CD14-positive monocyte (primary cell): ENCODE measurements around the gene CHERP. TPM values are rescaled to one million over a fixed set of nuclear protein-coding genes. Genes with fewer than 3 reads are reported as not detected.

Source experiments
- DNase-seq, 3 donors: peaks; one replicate each; pipeline ENCODE4 v3.0.0-alpha.2; 2011 to 2022
- H2AFZ ChIP-seq: 2 replicates; pipeline ENCODE4 v1.6.0; 2012; ENCODE audit warnings: mild to moderate bottlenecking, low read depth, low read length, inconsistent platforms; ENCODE audit not compliant: insufficient read depth, poor library complexity, severe bottlenecking
- H3K27ac ChIP-seq, 2 donors: 1 replicate in 1 of 2; 2 replicates in 1 of 2; pipeline ENCODE4 v1.5.1; 2012 to 2013; ENCODE audit warnings: low read length in 2 of 2, control low read depth in 1 of 2, inconsistent platforms in 1 of 2, low read depth in 1 of 2, mild to moderate bottlenecking in 1 of 2
- H3K27me3 ChIP-seq, 2 donors: one replicate each; pipeline versions ENCODE4 v1.6.0 to v1.6.1; 2011 to 2013; ENCODE audit warnings: low read length in 2 of 2; ENCODE audit not compliant: control insufficient read depth in 2 of 2, insufficient read depth in 2 of 2
- H3K36me3 ChIP-seq, 2 donors: replicated peaks in 1 of 2; 1 replicate in 1 of 2; 2 replicates in 1 of 2; pipeline versions ENCODE4 v1.5.1 to v1.6.1; 2012 to 2013; ENCODE audit warnings: low read length in 2 of 2, control low read depth in 1 of 2, inconsistent platforms in 1 of 2, mild to moderate bottlenecking in 1 of 2; ENCODE audit not compliant: insufficient read depth in 2 of 2, control insufficient read depth in 1 of 2
- H3K4me1 ChIP-seq, 2 donors: 1 replicate in 1 of 2; 2 replicates in 1 of 2; pipeline versions ENCODE4 v1.5.1 to v1.6.1; 2012 to 2013; ENCODE audit warnings: low read length in 2 of 2, control low read depth in 1 of 2, inconsistent platforms in 1 of 2, mild to moderate bottlenecking in 1 of 2, moderate library complexity in 1 of 2; ENCODE audit not compliant: insufficient read depth in 2 of 2, control insufficient read depth in 1 of 2
- H3K4me2 ChIP-seq: replicated peaks from 2 replicates; pipeline ENCODE3; 2012; ENCODE audit warnings: low read length, moderate library complexity, mild to moderate bottlenecking; ENCODE audit not compliant: poor library complexity, severe bottlenecking; ENCODE audit errors: extremely low read depth
- H3K4me3 ChIP-seq, 3 experiments: fragments of 200-600 bp in 1 of 3; sonication (generic) in 1 of 3; replicated peaks in 1 of 3; 1 replicate in 2 of 3; 2 replicates in 1 of 3; pipeline ENCODE4 v1.5.1; 2011 to 2013; ENCODE audit warnings: low read length in 3 of 3, mild to moderate bottlenecking in 3 of 3, control low read depth in 2 of 3, low read depth in 2 of 3, inconsistent platforms in 1 of 3, moderate library complexity in 1 of 3
- H3K79me2 ChIP-seq: 2 replicates; pipeline ENCODE4 v1.6.0; 2012; ENCODE audit warnings: mild to moderate bottlenecking, control low read depth, inconsistent platforms, low read length, moderate library complexity; ENCODE audit not compliant: insufficient read depth
- H3K9ac ChIP-seq: 2 replicates; pipeline ENCODE4 v1.6.0; 2017; ENCODE audit warnings: low read length, mild to moderate bottlenecking; ENCODE audit not compliant: insufficient read depth, poor library complexity, severe bottlenecking
- H3K9me3 ChIP-seq, 2 donors: replicated peaks in 1 of 2; 1 replicate in 1 of 2; 2 replicates in 1 of 2; pipeline versions ENCODE4 v1.5.1 to v1.6.1; 2012 to 2013; ENCODE audit warnings: low read length in 2 of 2, control low read depth in 1 of 2; ENCODE audit not compliant: control insufficient read depth in 1 of 2, insufficient read depth in 1 of 2
- H4K20me1 ChIP-seq: 2 replicates; pipeline ENCODE4 v1.6.0; 2012; ENCODE audit warnings: mild to moderate bottlenecking, low read length, control low read depth, moderate library complexity; ENCODE audit not compliant: insufficient read depth
- H3K27ac Mint-ChIP-seq, 7 donors: one replicate each; pipeline ENCODE4 v1.8.0; 2020; ENCODE audit warnings: mild to moderate bottlenecking in 7 of 7, mixed read lengths in 7 of 7, moderate library complexity in 6 of 7, inconsistent platforms in 2 of 7
- H3K27me3 Mint-ChIP-seq, 3 donors: one replicate each; pipeline ENCODE4 v1.8.0; 2021 to 2022; ENCODE audit warnings: low read depth in 3 of 3, mild to moderate bottlenecking in 3 of 3, mixed read lengths in 3 of 3, moderate library complexity in 3 of 3, inconsistent platforms in 1 of 3
- H3K36me3 Mint-ChIP-seq, 2 donors: one replicate each; pipeline ENCODE4 v1.8.0; 2020; ENCODE audit warnings: mixed read lengths in 2 of 2, inconsistent platforms in 1 of 2, mild to moderate bottlenecking in 1 of 2
- H3K4me1 Mint-ChIP-seq: one replicate; pipeline ENCODE4 v1.8.0; 2020; ENCODE audit warnings: mild to moderate bottlenecking, mixed read lengths
- H3K4me3 Mint-ChIP-seq, 2 donors: one replicate each; pipeline ENCODE4 v1.8.0; 2020; ENCODE audit warnings: mild to moderate bottlenecking in 2 of 2, mixed read lengths in 2 of 2, moderate library complexity in 1 of 2
- H3K9me3 Mint-ChIP-seq, 7 donors: one replicate each; pipeline ENCODE4 v1.8.0; 2020 to 2022; ENCODE audit warnings: mixed read lengths in 7 of 7, mild to moderate bottlenecking in 6 of 7, moderate library complexity in 6 of 7, inconsistent platforms in 2 of 7
- CTCF ChIP-seq: fragments of 200-600 bp; IDR thresholded peaks from one replicate; pipeline ENCODE4 v1.8.0; 2022; ENCODE audit warnings: antibody characterized with exemption, mild to moderate bottlenecking
- WGBS: methylation state at CpG from one replicate; pipeline ENCODE4 v1.1.5; 2013; ENCODE audit warnings: missing lambda C conversion rate; ENCODE audit not compliant: insufficient coverage; 5-methylcytosine and 5-hydroxymethylcytosine counted together
- intact Hi-C, 2 donors: fragments of 100-400 bp; cut with micrococcal nuclease; formaldehyde crosslinking; loops; one replicate each; pipeline versions ENCODE4 v1.15.0 to v1.15.1; 2023
- polyA plus RNA-seq, 3 donors: library from polyadenylated mRNA; depleted of rRNA in 1 of 3; unstranded in 2 of 3; stranded (reverse) in 1 of 3; fragments of 300-500 nt in 2 of 3; fragments of >200 nt in 1 of 3; fragmentation: Illumina TruSeq in 2 of 3; gene quantifications; 1 replicate in 2 of 3; 2 replicates in 1 of 3; pipeline ENCODE4 v1.2.3, GENCODE V29; 2012 to 2021

CHERP gene
- polyA plus RNA-seq, 3 donors: 3.2 to 18.8 (median 5.3) TPM

GRCh38 chr19:16566702-16567101 lies 24.5 kb upstream of the CHERP start:
- intact Hi-C loops: no loop called here
- Histone ChIP-seq H3K36me3 (peaks cover 55 to 84% of the 10 kb centered on the region in 2 donors), H3K4me3 (no peak overlapping the region), H3K4me1 (peaks cover 12 to 15% of the 10 kb centered on the region in 2 donors), H3K4me2 (no peak overlapping the region), H3K9ac (no peak overlapping the region), H2AFZ (no peak overlapping the region), H4K20me1 (peaks cover 8% of the 10 kb centered on the region), H3K79me2 (peaks cover 19% of the 10 kb centered on the region), H3K27me3 (no peaks in the 10 kb centered on the region), H3K27ac (no peak overlapping the region), H3K9me3 (no peaks in the 10 kb centered on the region)
- Mint-ChIP-seq H3K36me3 (peaks cover 69 to 89% of the 10 kb centered on the region in 2 donors), H3K27ac (no peak overlapping the region), H3K27me3 (peaks cover 0 to 2% (median 0%) of the 10 kb centered on the region in 3 donors), H3K9me3 (peaks cover 0 to 3% (median 0%) of the 10 kb centered on the region in 7 donors), H3K4me1 (peaks cover 12% of the 10 kb centered on the region), H3K4me3 (no peak overlapping the region)
- TF ChIP-seq CTCF: no peak
- no CpG with 5 or more reads among the region's 5 CpGs for WGBS
- DNase-seq: no peak

GRCh38 chr19:16566161-16566560 lies 23.9 kb upstream of the CHERP start:
- H3K79me2 ChIP-seq: peaks cover 13% of the 10 kb centered on the region
- H3K9ac ChIP-seq: no peak overlapping the region
- H3K27ac Mint-ChIP-seq: peak overlapping the region in 3 of 7 donors; percentile 25 to 50 (median 46)
- peaks cover 60 to 90% of the 10 kb centered on the region in 2 donors for H3K36me3 ChIP-seq
- intact Hi-C loops: no loop called here
- no peaks in the 10 kb centered on the region for H3K9me3 ChIP-seq
- H3K4me3 ChIP-seq: no peak overlapping the region
- TF ChIP-seq CTCF: no peak
- no peak overlapping the region for H2AFZ ChIP-seq
- no peaks in the 10 kb centered on the region for H3K27me3 ChIP-seq
- H3K27me3 Mint-ChIP-seq: peaks cover 0 to 2% (median 0%) of the 10 kb centered on the region in 3 donors
- 12% methylated on average over 10 of the region's 10 CpGs for WGBS
- H3K9me3 Mint-ChIP-seq: peaks cover 0 to 3% (median 0%) of the 10 kb centered on the region in 7 donors
- peaks cover 7% of the 10 kb centered on the region for H3K4me1 Mint-ChIP-seq
- no peak overlapping the region for H3K4me3 Mint-ChIP-seq
- peaks cover 7 to 9% of the 10 kb centered on the region in 2 donors for H3K4me1 ChIP-seq
- DNase-seq: peak in 1 of 3 donors; percentile 6
- no peak overlapping the region for H3K27ac ChIP-seq
- H3K4me2 ChIP-seq: no peak overlapping the region
- H4K20me1 ChIP-seq: peaks cover 7% of the 10 kb centered on the region
- peaks cover 74 to 94% of the 10 kb centered on the region in 2 donors for H3K36me3 Mint-ChIP-seq
